AG09309 (cell line): ENCODE results near the gene ZDHHC3.

Experiments used
- DNase-seq: peaks from one replicate; pipeline ENCODE4 v3.0.0-alpha.2; 2010; ENCODE audit warnings: low read depth
- H3K4me3 ChIP-seq: 2 replicates; pipeline ENCODE4 v1.5.1; 2011; ENCODE audit warnings: mild to moderate bottlenecking, low read depth, low read length, moderate library complexity; ENCODE audit not compliant: control insufficient read depth
- CTCF ChIP-seq: IDR thresholded peaks from 2 replicates; pipeline ENCODE4 v1.5.1; 2011; ENCODE audit warnings: mild to moderate bottlenecking, low read depth, low read length, inconsistent platforms; ENCODE audit not compliant: insufficient read depth, control insufficient read depth; ENCODE audit errors: missing control alignments

ZDHHC3 gene

GRCh38 chr3:44885618-44886017 lies 90.4 kb downstream of the ZDHHC3 start:
- DNase-seq: peak; percentile 60
- TF ChIP-seq CTCF: no peak
- H3K4me3 ChIP-seq: no peak overlapping the region

DNA sequence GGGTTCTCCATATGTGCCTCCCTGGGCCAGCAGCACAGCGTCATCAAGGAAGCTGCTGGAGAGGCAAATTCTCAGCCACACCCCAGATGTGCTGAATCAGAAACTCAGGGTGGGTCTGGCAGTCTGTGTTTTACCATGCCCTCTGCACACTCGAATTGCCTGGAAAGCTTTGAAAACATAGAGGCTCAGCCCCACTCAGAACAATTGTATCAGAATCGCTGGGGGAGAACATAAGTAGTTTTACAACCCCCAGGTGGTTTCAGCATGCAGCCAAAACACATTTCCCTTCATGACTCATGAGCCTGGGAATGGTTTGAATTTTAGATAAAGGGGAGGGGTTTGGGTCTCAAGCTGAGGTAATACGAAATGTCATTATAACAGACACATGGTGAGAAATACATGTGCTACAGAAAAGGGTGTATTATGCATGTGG lies 92.0 kb downstream of the ZDHHC3 start:
- DNase-seq: peak; percentile 89
- H3K4me3 ChIP-seq: no peak overlapping the region
- TF ChIP-seq CTCF: no peak

GRCh38 chr3:44883213-44883955 lies 92.6 kb downstream of the ZDHHC3 start:
- no peak for DNase-seq
- no peak overlapping the region for H3K4me3 ChIP-seq
- TF ChIP-seq CTCF: no peak

DNA sequence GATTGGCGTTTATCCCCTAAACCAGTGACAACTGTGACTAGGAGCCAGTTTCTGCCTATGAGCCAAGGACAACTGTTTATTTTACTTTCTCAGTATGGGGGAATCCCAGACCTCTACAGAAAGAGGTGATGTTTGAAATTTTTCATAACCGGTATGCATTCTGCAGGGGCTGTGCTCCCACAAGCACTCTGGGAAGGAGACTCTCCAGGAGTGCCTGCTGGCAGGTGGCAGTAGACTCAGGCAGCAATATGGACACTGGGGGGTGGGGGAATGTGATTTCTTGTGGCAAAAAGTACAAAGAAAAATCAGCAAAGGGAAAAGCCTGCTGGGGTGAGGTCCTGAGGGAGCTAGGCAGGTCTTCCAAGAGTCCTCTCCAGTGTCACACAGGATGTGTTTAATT lies 95.7 kb downstream of the ZDHHC3 start:
- no peak overlapping the region for H3K4me3 ChIP-seq
- TF ChIP-seq CTCF: no peak
- DNase-seq: no peak

DNA sequence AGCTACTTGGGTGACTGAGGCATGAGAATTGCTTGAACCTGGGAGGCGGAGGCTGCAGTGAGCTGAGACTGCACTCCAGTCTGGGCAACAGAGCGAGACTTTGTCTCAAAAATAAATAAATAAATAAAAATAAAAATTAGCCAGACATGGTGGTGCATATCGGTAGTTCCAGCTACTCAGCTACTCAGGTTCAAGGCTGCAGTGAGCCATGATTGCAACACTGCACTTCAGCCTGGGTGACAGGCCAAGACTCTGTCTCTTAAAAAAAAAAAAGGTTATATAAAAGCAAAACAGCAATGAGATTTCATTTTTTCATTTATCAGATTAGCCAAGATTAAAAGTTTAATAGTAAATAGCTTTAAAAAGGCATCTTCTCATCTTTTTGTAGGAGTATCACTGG lies 98.6 kb downstream of the ZDHHC3 start:
- no peak overlapping the region for H3K4me3 ChIP-seq
- no peak for TF ChIP-seq CTCF
- no peak for DNase-seq

DNA sequence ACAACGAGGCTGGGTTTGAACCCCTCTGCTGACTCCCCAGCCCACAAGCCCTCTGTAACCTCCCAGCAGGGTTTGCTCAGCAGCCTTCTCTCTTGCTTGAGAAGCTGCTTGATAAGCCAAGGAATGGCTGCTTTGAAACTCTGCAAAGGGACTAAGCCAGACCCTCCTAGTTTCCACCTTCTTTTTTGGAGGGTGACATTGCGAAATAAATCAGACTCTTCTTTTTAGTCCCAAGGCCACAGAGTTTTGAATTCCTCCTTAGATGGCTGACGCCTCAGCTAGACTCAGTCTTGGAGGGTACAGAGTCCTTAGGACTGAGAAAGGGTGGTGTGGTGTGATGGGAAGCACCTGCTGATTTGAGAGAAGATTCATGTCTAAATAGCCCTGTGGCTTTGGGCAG lies 100.4 kb downstream of the ZDHHC3 start:
- no peak for DNase-seq
- TF ChIP-seq CTCF: no peak
- H3K4me3 ChIP-seq: no peak overlapping the region
